ENCODE measurements around the gene CHMP2B.
"Not testable (repeated sequence)": the region's sequence is repeated elsewhere in the genome, so short reads cannot be mapped to it uniquely, and the experiment has no call there.

The CHMP2B gene

GRCh38 chr3:87229113-87229512 is 2.0 kb downstream of the CHMP2B start:
- no peak for DNase-seq (ENCODE audit: low read depth in 2 of 3, low spot score in 2 of 3)

GRCh38 chr3:87233805-87234204 is 6.7 kb downstream of the CHMP2B start:
- no peak for DNase-seq (ENCODE audit: low read depth in 2 of 3, low spot score in 2 of 3)

GRCh38 chr3:87236093-87236492 is 9.0 kb downstream of the CHMP2B start:
- no peak for DNase-seq (ENCODE audit: low read depth in 2 of 3, low spot score in 2 of 3)

GRCh38 chr3:87246662-87247429 is 19.7 kb downstream of the CHMP2B start:
- DNase-seq (ENCODE audit: low read depth in 2 of 3, low spot score in 2 of 3), result no peak

- no peak for DNase-seq (ENCODE audit: low read depth in 2 of 3, low spot score in 2 of 3)
Measured at GRCh38 chr3:87247430-87247773, 20.3 kb downstream of the CHMP2B start.

- not testable (repeated sequence) for DNase-seq (ENCODE audit: low read depth in 2 of 3, low spot score in 2 of 3)
Measured at GRCh38 chr3:87248231-87248630, 21.1 kb downstream of the CHMP2B start.

- DNase-seq (ENCODE audit: low read depth in 2 of 3, low spot score in 2 of 3), result no peak
Measured at GRCh38 chr3:87248831-87249230, 21.7 kb downstream of the CHMP2B start.

GRCh38 chr3:87250009-87250408 is 22.9 kb downstream of the CHMP2B start:
- no peak for DNase-seq (ENCODE audit: low read depth in 2 of 3, low spot score in 2 of 3)

GRCh38 chr3:87260270-87260669 is 33.2 kb downstream of the CHMP2B start:
- DNase-seq (ENCODE audit: low read depth in 2 of 3, low spot score in 2 of 3), result no peak

GRCh38 chr3:87261925-87262324 is 34.8 kb downstream of the CHMP2B start:
- no peak for DNase-seq (ENCODE audit: low read depth in 2 of 3, low spot score in 2 of 3)

- no peak for DNase-seq (ENCODE audit: low read depth in 2 of 3, low spot score in 2 of 3)
Measured at GRCh38 chr3:87267953-87268645, 41.0 kb downstream of the CHMP2B start.

GRCh38 chr3:87268646-87269211 is 41.6 kb downstream of the CHMP2B start:
- DNase-seq (ENCODE audit: low read depth in 2 of 3, low spot score in 2 of 3), result no peak

- DNase-seq (ENCODE audit: low read depth in 2 of 3, low spot score in 2 of 3), result no peak
Measured at GRCh38 chr3:87269723-87270122, 42.6 kb downstream of the CHMP2B start.

GRCh38 chr3:87270908-87271700 is 44.0 kb downstream of the CHMP2B start:
- DNase-seq (ENCODE audit: low read depth in 2 of 3, low spot score in 2 of 3), result no peak

GRCh38 chr3:87272718-87273341 is 45.7 kb downstream of the CHMP2B start:
- DNase-seq (ENCODE audit: low read depth in 2 of 3, low spot score in 2 of 3), result no peak

- no peak for DNase-seq (ENCODE audit: low read depth in 2 of 3, low spot score in 2 of 3)
Measured at GRCh38 chr3:87276484-87276883, 49.4 kb downstream of the CHMP2B start, which contains the start of gene POU1F1. Gene POU1F1 (minus strand): TSS chr3:87276584. CDS start chr3:87276462, 122 bp downstream.

GRCh38 chr3:87287011-87287410 is 59.9 kb downstream of the CHMP2B start:
- DNase-seq (ENCODE audit: low read depth in 2 of 3, low spot score in 2 of 3), result no peak

- DNase-seq (ENCODE audit: low read depth in 2 of 3, low spot score in 2 of 3), result no peak
Measured at GRCh38 chr3:87288446-87288845, 61.3 kb downstream of the CHMP2B start.

- no peak for DNase-seq (ENCODE audit: low read depth in 2 of 3, low spot score in 2 of 3)
Measured at GRCh38 chr3:87298111-87298718, 71.1 kb downstream of the CHMP2B start.

GRCh38 chr3:87305031-87305430 is 77.9 kb downstream of the CHMP2B start:
- DNase-seq (ENCODE audit: low read depth in 2 of 3, low spot score in 2 of 3), result not testable (repeated sequence)

Measured in activated CD8-positive, alpha-beta memory T cell treated with anti-CD3 and anti-CD28 coated beads for 48 hours (primary cell).